ENCODE results near the gene SOX2.
A peak's percentile ranks its signal among the peaks of the same experiment; 100 is the strongest.

Gene SOX2

GRCh38 chr3:181722766-181723425 lies 11.2 kb downstream of the SOX2 start:
- FAIRE-seq (no peak), DNase-seq (ENCODE audit: low spot score) (no peak)

- FAIRE-seq = no peak
- no peak for DNase-seq (ENCODE audit: low spot score)
Measured at GRCh38 chr3:181723625-181724191, 12.0 kb downstream of the SOX2 start.

GRCh38 chr3:181724192-181724965 lies 12.7 kb downstream of the SOX2 start:
- FAIRE-seq (no peak), DNase-seq (ENCODE audit: low spot score) (no peak)

GRCh38 chr3:181725131-181725731 lies 13.5 kb downstream of the SOX2 start:
- DNase-seq (ENCODE audit: low spot score) = no peak
- FAIRE-seq = no peak

- FAIRE-seq (no peak), DNase-seq (ENCODE audit: low spot score) (no peak)
Measured at GRCh38 chr3:181725830-181726229, 14.1 kb downstream of the SOX2 start.

- FAIRE-seq (no peak), DNase-seq (ENCODE audit: low spot score) (no peak)
Measured at GRCh38 chr3:181726351-181727330, 14.9 kb downstream of the SOX2 start.

GRCh38 chr3:181727341-181728032 lies 15.8 kb downstream of the SOX2 start:
- no peak for FAIRE-seq

GRCh38 chr3:181728470-181729340 lies 17.0 kb downstream of the SOX2 start:
- no peak for DNase-seq (ENCODE audit: low spot score)
- no peak for FAIRE-seq

More at GRCh38 chr3:181727341-181728032, 15.8 kb downstream of the SOX2 start:
- no peak for DNase-seq (ENCODE audit: low spot score)

- DNase-seq (ENCODE audit: low spot score) = no peak
- no peak for FAIRE-seq
Measured at GRCh38 chr3:181729341-181729869, 17.7 kb downstream of the SOX2 start.

GRCh38 chr3:181730316-181730715 lies 18.6 kb downstream of the SOX2 start:
- DNase-seq (ENCODE audit: low spot score) (no peak), FAIRE-seq (no peak)

- DNase-seq (ENCODE audit: low spot score) (no peak), FAIRE-seq (no peak)
Measured at GRCh38 chr3:181730934-181731333, 19.2 kb downstream of the SOX2 start.

GRCh38 chr3:181735911-181736310 lies 24.2 kb downstream of the SOX2 start:
- FAIRE-seq = no peak
- no peak for DNase-seq (ENCODE audit: low spot score)

GRCh38 chr3:181738551-181738950 lies 26.8 kb downstream of the SOX2 start:
- DNase-seq (ENCODE audit: low spot score) (no peak), FAIRE-seq (no peak)

- FAIRE-seq (no peak), DNase-seq (ENCODE audit: low spot score) (peak; percentile 36)
Measured at GRCh38 chr3:181739628-181740027, 27.9 kb downstream of the SOX2 start.

GRCh38 chr3:181741417-181741816 lies 29.7 kb downstream of the SOX2 start:
- FAIRE-seq = no peak
- no peak for DNase-seq (ENCODE audit: low spot score)

- FAIRE-seq (no peak), DNase-seq (ENCODE audit: low spot score) (peak; percentile 50)
Measured at GRCh38 chr3:181752202-181752671, 40.5 kb downstream of the SOX2 start.

GRCh38 chr3:181753391-181753790 lies 41.7 kb downstream of the SOX2 start:
- FAIRE-seq = no peak
- no peak for DNase-seq (ENCODE audit: low spot score)

- no peak for FAIRE-seq
- DNase-seq (ENCODE audit: low spot score) = no peak
Measured at GRCh38 chr3:181755959-181756358, 44.2 kb downstream of the SOX2 start.
